NAMALWA (cell line): Measurements from ENCODE around the gene ATP11A.

Experiments
- DNase-seq: peaks from one replicate; pipeline ENCODE4 v3.0.0-alpha.2; 2015; ENCODE audit warnings: low spot score

Gene ATP11A

DNA sequence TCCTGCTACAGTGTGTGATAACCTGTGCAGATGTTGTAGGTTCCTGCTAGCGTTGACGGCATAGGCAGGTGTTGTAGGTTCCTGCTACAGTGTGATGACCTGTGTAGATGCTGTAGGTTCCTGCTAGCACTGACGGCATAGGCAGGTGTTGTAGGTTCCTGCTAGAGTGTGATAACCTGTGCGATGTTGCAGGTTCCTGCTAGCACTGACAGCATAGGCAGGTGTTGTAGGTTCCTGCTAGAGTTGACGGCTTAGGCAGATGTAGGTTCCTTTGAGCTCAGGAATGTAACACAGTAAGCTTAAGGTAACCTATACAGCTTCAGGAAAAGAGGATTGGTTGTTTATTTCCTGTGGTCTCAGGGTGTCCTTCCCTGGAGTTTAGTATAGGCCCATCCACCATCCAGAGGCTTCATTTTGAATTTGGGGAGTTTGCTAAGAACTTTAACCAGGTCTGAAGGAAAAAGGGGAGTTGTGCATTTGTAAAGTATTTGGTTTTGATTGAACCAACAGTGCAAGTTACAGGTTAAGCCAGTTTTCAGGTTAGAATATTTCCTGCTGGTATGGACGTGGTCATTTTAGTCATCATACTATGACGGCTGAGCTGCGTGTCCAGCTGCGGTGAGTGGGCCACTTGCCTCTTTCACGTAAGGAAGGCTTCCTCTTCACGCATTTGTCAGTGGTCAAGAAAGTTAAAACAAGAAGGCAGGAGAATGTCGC lies 53.8 kb downstream of the ATP11A start:
- no peak for DNase-seq

- no peak for DNase-seq
Observed at GRCh38 chr13:112744168-112745021, 54.6 kb downstream of the ATP11A start.

- DNase-seq = no peak
Observed at GRCh38 chr13:112746044-112746443, 56.2 kb downstream of the ATP11A start.

DNA sequence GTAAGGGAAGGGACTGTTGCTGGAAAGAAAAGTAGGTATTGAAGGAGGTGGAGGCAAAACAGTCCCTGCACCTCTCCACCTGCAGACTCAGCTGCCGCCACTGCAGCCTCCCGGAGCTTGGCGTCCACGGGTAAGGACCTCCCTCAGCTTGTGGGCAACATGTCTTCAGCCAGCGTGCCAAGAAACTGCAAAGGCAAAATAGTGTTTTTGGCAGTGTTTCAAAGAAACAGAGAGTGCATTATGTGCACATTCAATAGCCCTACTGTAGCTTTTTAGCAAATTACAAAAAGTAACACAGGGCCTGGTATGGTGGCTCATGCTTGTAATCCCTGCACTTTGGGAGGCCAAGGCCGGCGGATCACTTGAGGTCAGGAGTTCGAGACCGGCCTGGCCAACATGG lies 57.4 kb downstream of the ATP11A start:
- DNase-seq = no peak

GRCh38 chr13:112748947-112749735 lies 59.3 kb downstream of the ATP11A start:
- no peak for DNase-seq

DNA sequence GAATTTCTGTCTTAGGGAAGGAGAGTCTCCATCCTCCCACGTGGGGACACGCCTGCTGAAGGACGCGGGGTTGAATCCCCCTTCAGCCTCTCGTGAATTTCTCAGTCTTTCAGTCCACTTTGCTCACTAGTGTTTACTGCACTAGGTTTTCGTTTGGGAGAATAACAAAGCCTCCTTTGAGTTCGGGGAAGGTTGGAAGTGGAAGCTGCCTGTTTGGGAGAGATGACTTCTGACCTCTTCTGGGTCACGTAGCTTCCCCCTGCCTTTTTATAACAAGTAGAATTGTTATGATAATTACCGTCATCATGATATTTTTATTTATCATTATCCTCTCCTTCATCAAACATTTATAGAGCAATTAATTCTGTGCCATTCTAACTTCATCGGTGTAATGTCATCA lies 60.7 kb downstream of the ATP11A start:
- no peak for DNase-seq

DNA sequence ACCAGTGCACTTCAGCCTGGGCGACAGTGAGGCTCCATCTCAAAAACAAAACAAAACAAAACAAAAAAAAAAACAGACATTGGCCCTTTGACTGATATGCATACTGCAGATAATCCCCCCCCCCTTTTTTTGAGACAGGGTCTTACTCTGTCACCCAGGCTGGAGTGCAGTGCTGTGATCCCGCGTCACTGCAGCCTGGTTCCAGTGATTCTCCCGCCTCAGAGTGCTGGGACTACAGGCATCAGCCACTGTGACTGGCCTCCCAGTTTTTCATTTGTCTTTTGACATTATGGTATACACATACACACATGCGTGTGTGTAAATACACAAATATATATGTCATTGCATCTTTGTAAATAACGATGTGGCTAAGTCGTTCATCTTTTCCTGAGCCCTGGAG lies 61.8 kb downstream of the ATP11A start:
- no peak for DNase-seq

DNA sequence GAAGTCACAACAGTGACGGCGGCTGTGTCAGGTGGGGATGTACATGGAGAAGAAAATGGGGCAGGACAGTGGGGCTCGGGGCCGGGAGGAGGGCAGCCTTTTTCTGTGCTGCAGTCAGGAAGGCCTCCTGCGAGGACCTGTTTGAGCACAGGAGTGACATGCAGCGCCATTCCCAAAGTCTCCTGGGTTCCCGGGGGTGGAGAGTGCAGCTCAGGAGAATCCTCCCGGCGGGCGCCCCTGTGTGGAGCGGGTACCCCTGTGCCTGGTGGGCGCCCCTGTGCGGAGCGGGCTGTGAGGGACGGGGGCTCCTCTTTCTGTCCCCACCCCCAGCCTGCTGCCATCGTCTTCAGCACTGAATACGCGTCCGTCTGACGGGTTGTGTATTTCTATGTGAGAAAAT lies 62.4 kb downstream of the ATP11A start:
- no peak for DNase-seq

GRCh38 chr13:112752711-112753541 lies 63.1 kb downstream of the ATP11A start:
- DNase-seq = no peak

GRCh38 chr13:112753833-112754232 lies 64.0 kb downstream of the ATP11A start:
- DNase-seq = no peak

DNA sequence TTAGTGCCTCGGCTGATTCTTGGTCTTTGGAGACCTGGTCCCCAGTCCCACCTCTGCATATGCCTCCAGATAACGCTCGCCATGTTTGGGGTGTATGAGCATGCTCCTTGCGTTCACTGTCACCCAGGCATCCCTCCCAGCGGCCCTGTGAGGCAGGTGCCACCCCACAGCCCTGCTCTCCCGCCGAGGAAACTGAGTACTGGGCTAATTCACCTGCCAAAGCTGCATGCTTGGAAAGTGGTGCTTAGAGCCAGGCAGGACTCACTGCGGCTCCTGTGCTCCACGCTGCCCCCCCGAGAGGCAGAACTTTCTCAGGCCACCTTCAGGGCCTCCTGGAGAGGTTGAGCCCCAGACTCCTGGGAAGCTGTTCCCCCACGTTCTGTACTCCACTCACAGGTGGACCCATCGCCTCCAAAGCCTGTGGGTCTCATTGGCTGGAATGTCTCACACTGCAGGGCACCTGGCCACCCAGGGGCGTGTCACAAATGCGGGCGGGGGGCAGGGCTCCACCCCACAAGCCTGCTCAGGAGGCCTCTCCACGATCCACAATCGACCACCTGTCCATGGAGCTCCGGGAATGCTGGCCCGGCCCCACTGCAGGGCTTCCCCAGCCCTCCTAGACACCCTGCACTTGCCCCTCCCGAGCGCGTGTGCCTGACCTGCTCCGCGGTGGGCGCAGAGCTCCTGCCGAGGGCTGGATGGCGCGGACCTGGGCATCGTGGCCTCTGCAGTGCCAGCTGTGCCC lies 64.6 kb downstream of the ATP11A start:
- DNase-seq = no peak

DNA sequence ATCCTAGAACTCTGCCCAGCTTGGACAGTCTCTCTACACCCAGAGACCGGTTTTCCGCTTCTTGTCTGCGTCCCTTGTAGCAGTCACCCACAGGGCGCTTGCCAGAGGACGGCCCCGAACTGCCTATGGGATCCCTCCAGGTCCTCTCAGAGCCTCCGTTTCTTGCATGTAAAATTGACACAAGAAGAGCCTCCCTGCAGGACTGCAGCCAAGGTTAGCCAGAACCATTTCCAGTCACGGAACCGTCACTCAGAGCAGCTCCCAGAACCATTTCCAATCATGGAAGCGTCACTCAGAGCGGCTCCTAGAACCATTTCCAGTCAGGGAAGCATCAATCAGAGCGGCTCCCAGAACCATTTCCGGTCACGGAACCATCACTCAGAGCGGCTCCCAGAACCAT lies 65.5 kb downstream of the ATP11A start:
- no peak for DNase-seq

- no peak for DNase-seq
Observed at GRCh38 chr13:112756081-112756480, 66.2 kb downstream of the ATP11A start.

DNA sequence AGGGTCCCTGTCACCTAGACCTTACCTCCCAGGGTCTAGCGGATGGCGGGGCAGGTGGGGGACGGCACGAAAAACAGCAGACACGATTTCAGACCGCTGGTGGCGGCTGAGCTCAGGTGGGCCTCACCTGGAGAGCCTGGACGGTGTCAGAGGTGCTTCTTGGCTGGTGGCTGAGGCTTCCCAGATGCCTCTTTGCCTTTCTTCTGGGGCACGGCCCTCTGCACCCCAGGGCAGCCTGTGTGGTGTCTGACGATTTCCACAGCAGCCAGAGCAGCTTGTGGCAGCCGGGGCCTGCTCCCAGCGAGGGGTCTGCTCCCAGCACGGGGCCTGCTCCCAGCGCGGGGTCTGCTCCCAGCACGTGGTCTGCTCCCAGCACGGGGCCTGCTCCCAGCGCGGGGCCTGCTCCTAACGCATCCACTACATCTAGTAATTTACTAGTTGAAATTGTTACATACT lies 66.7 kb downstream of the ATP11A start:
- DNase-seq = no peak

DNA sequence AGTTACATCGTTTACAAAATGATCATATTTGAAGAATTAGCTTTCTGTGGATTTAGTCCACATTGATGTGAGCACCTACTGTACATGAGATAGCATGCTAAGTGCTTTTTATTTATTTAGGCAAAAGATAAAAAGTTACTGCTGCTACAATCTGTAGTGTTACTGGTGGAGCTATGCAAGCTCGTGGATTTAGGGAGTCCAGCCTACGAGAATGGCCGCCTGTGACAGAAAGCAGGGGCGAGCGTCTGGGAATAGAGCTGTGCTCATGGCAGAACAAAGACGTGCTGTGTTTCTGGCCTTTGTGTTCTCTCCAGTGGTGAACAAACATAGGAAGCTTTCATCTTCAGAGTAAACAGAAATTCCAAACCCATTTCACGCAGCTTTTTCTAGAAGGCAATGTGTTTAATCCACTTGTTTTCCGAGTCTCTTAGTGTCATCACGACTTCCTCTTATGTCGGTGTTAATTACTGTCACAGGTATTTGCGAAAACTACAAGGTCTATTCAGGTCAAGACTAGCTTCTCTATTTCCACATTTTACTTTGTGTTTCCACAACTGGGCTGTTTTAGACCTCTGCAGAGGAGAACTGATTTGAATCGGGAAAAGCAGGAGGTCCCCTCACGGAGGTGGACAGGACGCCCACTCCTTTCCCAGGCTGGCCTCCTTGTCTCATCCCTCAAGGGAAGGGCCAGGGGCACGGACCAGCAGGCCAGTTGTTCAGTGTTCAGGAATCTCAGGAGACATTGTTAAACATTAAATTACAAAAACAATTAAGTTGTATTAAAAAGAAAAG lies 67.3 kb downstream of the ATP11A start:
- DNase-seq = no peak

DNA sequence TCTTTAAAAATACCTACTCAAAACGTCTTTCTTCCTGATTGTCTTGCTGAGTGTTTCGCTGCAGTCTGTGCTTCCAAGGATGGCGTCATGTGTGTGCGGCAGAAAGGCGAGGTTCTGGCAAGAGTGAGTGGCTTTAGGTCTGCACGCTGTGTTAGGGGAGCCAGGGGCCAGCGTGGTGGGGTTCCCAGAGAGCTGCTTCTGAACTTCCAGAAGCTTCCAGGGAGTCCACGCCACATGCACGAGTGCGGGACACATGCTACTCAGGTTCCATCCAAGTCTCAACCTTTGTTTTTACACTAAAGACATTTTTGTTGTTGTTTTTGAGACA lies 67.9 kb downstream of the ATP11A start:
- DNase-seq = no peak

DNA sequence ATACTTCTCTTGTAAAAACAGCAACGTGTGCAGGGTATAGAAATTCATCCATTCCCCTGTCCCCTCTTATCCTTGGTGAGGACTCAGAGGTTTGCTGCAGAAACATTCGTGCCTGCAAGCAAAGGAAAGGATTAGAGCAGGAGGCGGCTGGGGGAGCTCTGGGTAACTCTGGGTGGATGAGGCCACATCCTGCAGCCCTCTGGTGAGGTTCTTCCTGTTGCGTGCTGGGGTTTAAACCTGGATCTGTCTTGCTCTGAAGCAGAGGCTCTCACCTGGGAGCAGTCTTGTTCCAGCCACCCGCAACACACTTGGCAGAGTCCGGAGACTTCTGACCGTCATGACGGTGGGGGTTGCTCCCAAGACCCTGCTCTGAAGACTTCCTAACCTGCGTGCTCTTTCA lies 69.2 kb downstream of the ATP11A start:
- no peak for DNase-seq

DNA sequence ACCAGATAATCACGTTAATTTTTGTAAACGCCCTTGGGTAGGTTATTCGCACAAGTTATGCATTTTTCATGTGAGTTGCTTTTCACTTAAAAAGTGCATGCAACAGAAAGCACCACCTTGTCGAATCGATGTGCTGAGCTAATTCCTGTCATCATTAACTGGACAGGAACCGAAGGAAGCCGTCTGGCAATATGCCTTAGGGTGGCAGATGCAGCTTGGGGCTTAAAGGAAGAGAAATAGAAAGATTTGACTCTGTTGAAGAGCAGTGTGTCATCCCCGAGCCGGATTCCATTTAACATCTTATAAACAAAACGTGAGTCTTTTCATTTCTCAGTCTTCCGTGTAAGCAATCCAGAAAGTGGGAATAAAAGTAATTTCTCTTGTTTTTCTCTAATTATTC lies 70.0 kb downstream of the ATP11A start:
- no peak for DNase-seq

GRCh38 chr13:112760435-112760834 lies 70.6 kb downstream of the ATP11A start:
- DNase-seq = no peak

DNA sequence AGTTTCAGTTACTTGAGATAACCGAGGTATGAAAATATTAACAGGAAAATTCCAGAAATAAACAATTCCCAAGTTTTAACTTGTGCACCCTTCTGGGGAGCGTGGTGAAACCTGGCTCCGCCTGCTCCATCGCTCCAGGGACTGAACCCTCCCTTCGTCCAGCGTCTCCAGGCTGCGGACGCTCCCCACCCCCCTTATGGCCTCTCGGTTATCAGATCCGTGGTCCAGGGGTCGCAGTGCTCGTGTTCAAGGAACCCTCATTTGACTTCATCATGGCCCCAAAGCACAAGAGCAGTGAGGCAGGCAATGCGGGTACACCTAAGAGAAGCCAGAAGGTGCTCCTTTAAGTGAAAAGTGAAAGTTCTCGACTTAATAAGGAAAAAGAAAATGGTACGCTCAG lies 71.1 kb downstream of the ATP11A start:
- DNase-seq = no peak
